HepG2 (cell line): ENCODE measurements around the gene RHBDL1. TPM values are rescaled to one million over a fixed set of nuclear protein-coding genes. Genes with fewer than 3 reads are reported as not detected.

Source experiments
- ARID2 ChIP-seq: sonication (generic); formaldehyde crosslinking; IDR thresholded peaks from 2 replicates; pipeline ENCODE4 v1.8.1; 2022; ENCODE audit warnings: mild to moderate bottlenecking, missing genetic modification reagents, borderline replicate concordance
- CEBPB ChIP-seq: IDR thresholded peaks from 2 replicates; pipeline ENCODE4 v1.6.1; 2011; ENCODE audit warnings: low read depth, low read length, improper control_type of control experiment, borderline replicate concordance
- CERS6 ChIP-seq: sonication (generic); formaldehyde crosslinking; IDR thresholded peaks from 2 replicates; pipeline ENCODE4 v1.5.0; 2020; ENCODE audit warnings: missing genetic modification reagents
- CHCHD3 ChIP-seq: sonication (generic); formaldehyde crosslinking; IDR thresholded peaks from 2 replicates; pipeline ENCODE4 v1.8.0; 2022; ENCODE audit warnings: mild to moderate bottlenecking, missing genetic modification reagents, moderate library complexity
- FOXO1 ChIP-seq: sonication (generic); formaldehyde crosslinking; IDR thresholded peaks from 2 replicates; pipeline ENCODE4 v1.4.0; 2020; ENCODE audit warnings: missing genetic modification reagents
- KLF16 ChIP-seq, 2 experiments: sonication (generic) in 1 of 2; formaldehyde crosslinking in 1 of 2; IDR thresholded peaks; 2 replicates each; pipeline versions ENCODE4 v1.6.1 to v1.8.0; 2016 to 2023; ENCODE audit warnings: missing genetic modification reagents in 2 of 2, missing compliant biosample characterization in 1 of 2
- LCORL ChIP-seq, 2 experiments: fragments of 450-650 bp in 1 of 2; sonication (generic) in 1 of 2; formaldehyde crosslinking in 1 of 2; IDR thresholded peaks; 2 replicates each; pipeline versions ENCODE4 v1.5.0 to v1.6.1; 2017 to 2020; ENCODE audit warnings: antibody characterized with exemption in 1 of 2, missing genetic modification reagents in 1 of 2
- NR1H2 ChIP-seq: sonication (generic); formaldehyde crosslinking; IDR thresholded peaks from 2 replicates; pipeline ENCODE4 v1.8.1; 2022; ENCODE audit warnings: low read depth, missing genetic modification reagents, borderline replicate concordance
- TCF7 ChIP-seq: sonication (generic); IDR thresholded peaks from 2 replicates; pipeline ENCODE4 v1.6.1; 2016; ENCODE audit warnings: antibody characterized with exemption, low read depth
- TMF1 ChIP-seq: sonication (generic); formaldehyde crosslinking; IDR thresholded peaks from 2 replicates; pipeline ENCODE4 v1.8.1; 2022; ENCODE audit warnings: low read depth, missing genetic modification reagents
- U2AF2 ChIP-seq: fragments of 200-400 bp; formaldehyde crosslinking; IDR thresholded peaks from 2 replicates; pipeline ENCODE4 v1.6.1; 2017; ENCODE audit warnings: low read depth, mild to moderate bottlenecking, low read length
- ZBTB20 ChIP-seq: sonication (generic); formaldehyde crosslinking; IDR thresholded peaks from 2 replicates; pipeline ENCODE4 v1.8.1; 2023; ENCODE audit warnings: missing genetic modification reagents, low read depth, mild to moderate bottlenecking, borderline replicate concordance
- ZBTB42 ChIP-seq: sonication (generic); formaldehyde crosslinking; IDR thresholded peaks from 2 replicates; pipeline ENCODE4 v1.5.0; 2020; ENCODE audit warnings: mild to moderate bottlenecking, missing genetic modification reagents
- ZKSCAN1 ChIP-seq: fragments of 150-350 bp; IDR thresholded peaks from 2 replicates; pipeline ENCODE4 v1.6.1; 2014; ENCODE audit warnings: low read length
- ZNF101 ChIP-seq: sonication (generic); formaldehyde crosslinking; IDR thresholded peaks from 2 replicates; pipeline ENCODE4 v1.4.0; 2020; ENCODE audit warnings: mild to moderate bottlenecking, low read depth, missing genetic modification reagents, borderline replicate concordance
- ZNF124 ChIP-seq: sonication (generic); formaldehyde crosslinking; IDR thresholded peaks from 2 replicates; pipeline ENCODE4 v1.4.0; 2020; ENCODE audit warnings: missing genetic modification reagents
- ZNF607 ChIP-seq: sonication (generic); formaldehyde crosslinking; IDR thresholded peaks from 2 replicates; pipeline ENCODE4 v1.5.1; 2020; ENCODE audit warnings: missing genetic modification reagents, mild to moderate bottlenecking, borderline replicate concordance
- ZNF713 ChIP-seq: sonication (generic); formaldehyde crosslinking; IDR thresholded peaks from 2 replicates; pipeline ENCODE4 v1.4.0; 2020; ENCODE audit warnings: mild to moderate bottlenecking, missing genetic modification reagents
- ZNF770 ChIP-seq: sonication (generic); formaldehyde crosslinking; IDR thresholded peaks from 2 replicates; pipeline ENCODE4 v1.5.0; 2020; ENCODE audit warnings: mild to moderate bottlenecking, missing genetic modification reagents
- ZNF777 ChIP-seq: sonication (generic); formaldehyde crosslinking; IDR thresholded peaks from 2 replicates; pipeline ENCODE4 v1.4.0; 2020; ENCODE audit warnings: missing genetic modification reagents
- ZNF850 ChIP-seq: sonication (generic); formaldehyde crosslinking; conservative IDR thresholded peaks from 2 replicates; pipeline ENCODE4 v1.9.0; 2021; ENCODE audit warnings: mild to moderate bottlenecking, missing genetic modification reagents
- polyA plus RNA-seq, 8 experiments: library from polyadenylated mRNA; depleted of rRNA in 3 of 8; stranded (reverse) in 7 of 8; unstranded in 1 of 8; fragments of >200 nt; fragmentation: Illumina TruSeq in 4 of 8; extraction: Trizol in 4 of 8; gene quantifications; 2 replicates each; pipeline versions ENCODE4 v1.2.1 to v1.2.3, GENCODE V29; 2011 to 2016; ENCODE audit warnings: low read depth in 4 of 8, missing spikeins in 1 of 8, mixed read lengths in 1 of 8; ENCODE audit not compliant: insufficient read depth in 1 of 8
- total RNA-seq, 5 experiments: library from RNA; depleted of rRNA; stranded (reverse); fragments of >200 nt; fragmentation: Illumina TruSeq; extraction: Trizol; gene quantifications; 2 replicates each; pipeline ENCODE4 v1.2.3, GENCODE V29; 2016; ENCODE audit warnings: low read depth in 1 of 5
- TF ChIP-seq, protein P1 (sequence below): sonication (generic); formaldehyde crosslinking; IDR thresholded peaks from 2 replicates; pipeline ENCODE4 v1.9.0; 2021; ENCODE audit warnings: missing genetic modification reagents, mild to moderate bottlenecking, borderline replicate concordance
- TF ChIP-seq, protein P2 (sequence below): sonication (generic); formaldehyde crosslinking; IDR thresholded peaks from 2 replicates; pipeline ENCODE4 v1.4.0; 2020; ENCODE audit warnings: mild to moderate bottlenecking, low read depth, missing genetic modification reagents

RHBDL1 gene
- total and polyA plus RNA-seq, 2 of the 13 experiments (the other 11 are each of a cell fraction or from before 2014, with no cell fraction given): 1.8 to 3.8 TPM

GRCh38 chr16:636206-637080 is 39.0 kb upstream of the RHBDL1 start, which contains the start of gene METTL26 (continued):
- TF ChIP-seq ZNF124 (CRISPR knock-in tag) (no peak; the same call in 1 of the 2 replicates), ZNF713 (CRISPR knock-in tag) (no peak), ZNF101 (CRISPR knock-in tag) (0 out of 2 replicates have a peak, but pooled peaks have one; percentile 63), NR1H2 (no peak), ZNF607 (CRISPR knock-in tag) (peak; percentile 65; the same call in 1 of the 2 replicates), FOXO1 (CRISPR knock-in tag) (peak; percentile 68; the same call in 1 of the 2 replicates), LCORL (IDR thresholded peaks at IDR 0.05) (no peak), LCORL (CRISPR knock-in tag; IDR thresholded peaks at IDR 0.05) (no peak), CHCHD3 (CRISPR knock-in tag) (peak; percentile 89; the same call in 1 of the 2 replicates), ZKSCAN1 (no peak), ZNF850 (CRISPR knock-in tag) (no peak), ZBTB20 (CRISPR knock-in tag) (no peak; the same call in 1 of the 2 replicates), CEBPB (no peak), TCF7 (no peak), KLF16 (CRISPR knock-in tag; IDR thresholded peaks at IDR 0.05) (no peak), ZNF777 (CRISPR knock-in tag) (peak; percentile 98), CERS6 (CRISPR knock-in tag) (no peak), ARID2 (CRISPR knock-in tag) (0 out of 2 replicates have a peak, but pooled peaks have one; percentile 60), ZNF770 (CRISPR knock-in tag) (peak; percentile 36; the same call in 1 of the 2 replicates), TMF1 (CRISPR knock-in tag) (peak; percentile 87), U2AF2 (no peak), ZBTB42 (CRISPR knock-in tag) (no peak)
- TF ChIP-seq, protein P1, sequence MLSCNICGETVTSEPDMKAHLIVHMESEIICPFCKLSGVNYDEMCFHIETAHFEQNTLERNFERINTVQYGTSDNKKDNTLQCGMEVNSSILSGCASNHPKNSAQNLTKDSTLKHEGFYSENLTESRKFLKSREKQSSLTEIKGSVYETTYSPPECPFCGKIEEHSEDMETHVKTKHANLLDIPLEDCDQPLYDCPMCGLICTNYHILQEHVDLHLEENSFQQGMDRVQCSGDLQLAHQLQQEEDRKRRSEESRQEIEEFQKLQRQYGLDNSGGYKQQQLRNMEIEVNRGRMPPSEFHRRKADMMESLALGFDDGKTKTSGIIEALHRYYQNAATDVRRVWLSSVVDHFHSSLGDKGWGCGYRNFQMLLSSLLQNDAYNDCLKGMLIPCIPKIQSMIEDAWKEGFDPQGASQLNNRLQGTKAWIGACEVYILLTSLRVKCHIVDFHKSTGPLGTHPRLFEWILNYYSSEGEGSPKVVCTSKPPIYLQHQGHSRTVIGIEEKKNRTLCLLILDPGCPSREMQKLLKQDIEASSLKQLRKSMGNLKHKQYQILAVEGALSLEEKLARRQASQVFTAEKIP (CRISPR knock-in tag): no peak
- TF ChIP-seq, protein P2, sequence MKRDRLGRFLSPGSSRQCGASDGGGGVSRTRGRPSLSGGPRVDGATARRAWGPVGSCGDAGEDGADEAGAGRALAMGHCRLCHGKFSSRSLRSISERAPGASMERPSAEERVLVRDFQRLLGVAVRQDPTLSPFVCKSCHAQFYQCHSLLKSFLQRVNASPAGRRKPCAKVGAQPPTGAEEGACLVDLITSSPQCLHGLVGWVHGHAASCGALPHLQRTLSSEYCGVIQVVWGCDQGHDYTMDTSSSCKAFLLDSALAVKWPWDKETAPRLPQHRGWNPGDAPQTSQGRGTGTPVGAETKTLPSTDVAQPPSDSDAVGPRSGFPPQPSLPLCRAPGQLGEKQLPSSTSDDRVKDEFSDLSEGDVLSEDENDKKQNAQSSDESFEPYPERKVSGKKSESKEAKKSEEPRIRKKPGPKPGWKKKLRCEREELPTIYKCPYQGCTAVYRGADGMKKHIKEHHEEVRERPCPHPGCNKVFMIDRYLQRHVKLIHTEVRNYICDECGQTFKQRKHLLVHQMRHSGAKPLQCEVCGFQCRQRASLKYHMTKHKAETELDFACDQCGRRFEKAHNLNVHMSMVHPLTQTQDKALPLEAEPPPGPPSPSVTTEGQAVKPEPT (CRISPR knock-in tag): no peak
